Stimulated activated CD8-positive, alpha-beta memory T cell treated with anti-CD3 and anti-CD28 coated beads, Interleukin-12 subunit alpha, Interleukin-12 subunit beta, amount 100 ng/mL, for 24 hours (primary cell): Measurements from ENCODE around the gene SNAP47.

Experiments used
- DNase-seq: peaks from one replicate; pipeline ENCODE4 v3.0.0-alpha.2; 2020; ENCODE audit errors: extremely low read depth

Gene SNAP47

GRCh38 chr1:227797625-227798024, 62.4 kb downstream of the SNAP47 start:
- DNase-seq, result no peak

GRCh38 chr1:227798078-227798802, 63.0 kb downstream of the SNAP47 start:
- no peak for DNase-seq

- DNase-seq, result no peak
Measured at GRCh38 chr1:227799756-227800155, 64.5 kb downstream of the SNAP47 start.

- no peak for DNase-seq
Measured at GRCh38 chr1:227803933-227804332, 68.7 kb downstream of the SNAP47 start.

GRCh38 chr1:227805606-227806197, 70.5 kb downstream of the SNAP47 start:
- no peak for DNase-seq

- DNase-seq, result no peak
Measured at GRCh38 chr1:227808566-227808965, 73.3 kb downstream of the SNAP47 start.

GRCh38 chr1:227809026-227809425, 73.8 kb downstream of the SNAP47 start:
- no peak for DNase-seq

- DNase-seq, result no peak
Measured at GRCh38 chr1:227813962-227814361, 78.7 kb downstream of the SNAP47 start.

- no peak for DNase-seq
Measured at GRCh38 chr1:227815468-227816409, 80.5 kb downstream of the SNAP47 start, which contains the start of gene PRSS38. Gene PRSS38 (plus strand): TSS chr1:227815675. CDS start chr1:227815717, 42 bp downstream.

GRCh38 chr1:227816750-227817446, 81.7 kb downstream of the SNAP47 start:
- DNase-seq, result no peak

GRCh38 chr1:227823537-227823936, 88.3 kb downstream of the SNAP47 start:
- no peak for DNase-seq

GRCh38 chr1:227824204-227824603, 89.0 kb downstream of the SNAP47 start:
- no peak for DNase-seq

- no peak for DNase-seq
Measured at GRCh38 chr1:227828786-227829185, 93.6 kb downstream of the SNAP47 start.
